ENCODE measurements around the gene EIF3J.

GRCh38 chr15:44535092-44535491, 1.9 kb upstream of the EIF3J start:
- no peak for TF ChIP-seq CTCF (IDR thresholded peaks at IDR 0.05; ENCODE audit: low read depth, low read length, missing input control)
- no peak for TF ChIP-seq TAF1 (conservative IDR thresholded peaks at IDR 0.05)

Measured in liver (tissue), 3 donors.